Fibroblast of lung (primary cell): ENCODE results near the gene MATN1. TPM values are rescaled to one million over a fixed set of nuclear protein-coding genes. Genes with fewer than 3 reads are reported as not detected.

Experiments used
- DNase-seq, 2 donors: peaks; one replicate each; pipeline versions ENCODE4 v3.0.0 to v3.0.0-alpha.2; 2010; ENCODE audit warnings: low read depth in 2 of 2
- H2AFZ ChIP-seq: 2 replicates; pipeline ENCODE4 v1.5.1; 2012; ENCODE audit warnings: low read length, control low read depth, inconsistent platforms
- H3K27ac ChIP-seq: 2 replicates; pipeline ENCODE4 v1.5.1; 2011; ENCODE audit warnings: low read length, control low read depth; ENCODE audit not compliant: insufficient read depth
- H3K27me3 ChIP-seq: 2 replicates; pipeline ENCODE4 v1.5.1; 2011; ENCODE audit warnings: mild to moderate bottlenecking, low read length; ENCODE audit not compliant: control insufficient read depth, insufficient read depth
- H3K36me3 ChIP-seq: 2 replicates; pipeline ENCODE4 v1.5.1; 2011; ENCODE audit warnings: low read length; ENCODE audit not compliant: control insufficient read depth, insufficient read depth
- H3K4me1 ChIP-seq: 2 replicates; pipeline ENCODE4 v1.5.1; 2011; ENCODE audit warnings: low read length; ENCODE audit not compliant: control insufficient read depth, insufficient read depth; ENCODE audit errors: extremely low read depth
- H3K4me2 ChIP-seq: 2 replicates; pipeline ENCODE4 v1.5.1; 2011; ENCODE audit warnings: low read length, control low read depth; ENCODE audit not compliant: insufficient read depth; ENCODE audit errors: extremely low read depth
- H3K4me3 ChIP-seq, 4 experiments: fragments of 200-600 bp in 1 of 4; sonication (generic) in 1 of 4; replicated peaks in 1 of 4; 2 replicates each; pipeline ENCODE4 v1.5.1; 2011 to 2016; ENCODE audit warnings: low read length in 4 of 4, low read depth in 3 of 4, mild to moderate bottlenecking in 3 of 4, control low read depth in 2 of 4, inconsistent platforms in 1 of 4, mixed read lengths in 1 of 4; ENCODE audit not compliant: insufficient read depth in 1 of 4; ENCODE audit errors: control extremely low read depth in 1 of 4
- H3K79me2 ChIP-seq: 2 replicates; pipeline ENCODE4 v1.5.1; 2012; ENCODE audit warnings: mild to moderate bottlenecking, low read length, inconsistent platforms; ENCODE audit not compliant: control insufficient read depth, insufficient read depth
- H3K9ac ChIP-seq: 2 replicates; pipeline ENCODE4 v1.5.1; 2011; ENCODE audit warnings: mild to moderate bottlenecking, low read length, control low read depth; ENCODE audit not compliant: insufficient read depth
- H3K9me3 ChIP-seq: 2 replicates; pipeline ENCODE4 v1.5.1; 2012; ENCODE audit warnings: low read depth, low read length; ENCODE audit not compliant: control insufficient read depth, insufficient read depth
- H4K20me1 ChIP-seq: 2 replicates; pipeline ENCODE4 v1.5.1; 2011; ENCODE audit warnings: low read length; ENCODE audit not compliant: control insufficient read depth, insufficient read depth; ENCODE audit errors: extremely low read depth
- CTCF ChIP-seq, 2 donors: IDR thresholded peaks in 1 of 2; conservative IDR thresholded peaks in 1 of 2; 1 replicate in 1 of 2; 2 replicates in 1 of 2; pipeline ENCODE4 v1.5.1; 2011 to 2012; ENCODE audit warnings: low read length in 2 of 2, control low read depth in 1 of 2, inconsistent platforms in 1 of 2, low read depth in 1 of 2, mild to moderate bottlenecking in 1 of 2
- EZH2 ChIP-seq: IDR thresholded peaks from 2 replicates; pipeline ENCODE4 v1.5.1; 2012; ENCODE audit warnings: low read length, control low read depth, mild to moderate bottlenecking; ENCODE audit errors: missing control alignments
- polyA plus RNA-seq, 2 donors: library from polyadenylated mRNA; depleted of rRNA in 1 of 2; stranded (reverse) in 1 of 2; unstranded in 1 of 2; fragments of >200 nt; gene quantifications; 2 replicates each; pipeline ENCODE4 v1.2.1, GENCODE V29; 2011 to 2012; ENCODE audit warnings: missing spikeins in 1 of 2
- total RNA-seq: library from RNA; depleted of rRNA; stranded (reverse); fragments of >200 nt; gene quantifications from 2 replicates; pipeline ENCODE4 v1.2.1, GENCODE V29; 2014

Gene MATN1
- total and polyA plus RNA-seq, 2 donors (not counting 1 experiment from before 2014, with no cell fraction given): not detected

GRCh38 chr1:30666756-30667273 is 56.6 kb downstream of the MATN1 start:
- Histone ChIP-seq H3K4me1 (peaks cover 4% of the 10 kb centered on the region), H3K27ac (no peak overlapping the region), H3K27me3 (no peaks in the 10 kb centered on the region), H3K36me3 (no peaks in the 10 kb centered on the region), H3K9ac (no peak overlapping the region), H3K79me2 (no peaks in the 10 kb centered on the region), H2AFZ (no peak overlapping the region), H3K9me3 (no peaks in the 10 kb centered on the region), H4K20me1 (no peaks in the 10 kb centered on the region), H3K4me2 (no peak overlapping the region), H3K4me3 (no peak overlapping the region)
- no peak for TF ChIP-seq CTCF (conservative IDR thresholded peaks at IDR 0.05 in 1 of 2, IDR thresholded peaks at IDR 0.05 in 1 of 2; ENCODE audit: low read depth in 1 of 2, low read length in 2 of 2)
- TF ChIP-seq EZH2: no peak
- no peak for DNase-seq

GRCh38 chr1:30665216-30666010 is 58.0 kb downstream of the MATN1 start:
- TF ChIP-seq CTCF (conservative IDR thresholded peaks at IDR 0.05 in 1 of 2, IDR thresholded peaks at IDR 0.05 in 1 of 2; ENCODE audit: low read depth in 1 of 2, low read length in 2 of 2) (no peak), EZH2 (no peak)
- Histone ChIP-seq H3K4me2 (no peak overlapping the region), H3K9ac (no peak overlapping the region), H3K79me2 (no peaks in the 10 kb centered on the region), H2AFZ (no peak overlapping the region), H3K9me3 (no peaks in the 10 kb centered on the region), H4K20me1 (no peaks in the 10 kb centered on the region), H3K4me3 (no peak overlapping the region), H3K36me3 (no peaks in the 10 kb centered on the region), H3K27me3 (no peaks in the 10 kb centered on the region), H3K4me1 (peaks cover 1% of the 10 kb centered on the region), H3K27ac (no peak overlapping the region)
- DNase-seq: no peak

DNA sequence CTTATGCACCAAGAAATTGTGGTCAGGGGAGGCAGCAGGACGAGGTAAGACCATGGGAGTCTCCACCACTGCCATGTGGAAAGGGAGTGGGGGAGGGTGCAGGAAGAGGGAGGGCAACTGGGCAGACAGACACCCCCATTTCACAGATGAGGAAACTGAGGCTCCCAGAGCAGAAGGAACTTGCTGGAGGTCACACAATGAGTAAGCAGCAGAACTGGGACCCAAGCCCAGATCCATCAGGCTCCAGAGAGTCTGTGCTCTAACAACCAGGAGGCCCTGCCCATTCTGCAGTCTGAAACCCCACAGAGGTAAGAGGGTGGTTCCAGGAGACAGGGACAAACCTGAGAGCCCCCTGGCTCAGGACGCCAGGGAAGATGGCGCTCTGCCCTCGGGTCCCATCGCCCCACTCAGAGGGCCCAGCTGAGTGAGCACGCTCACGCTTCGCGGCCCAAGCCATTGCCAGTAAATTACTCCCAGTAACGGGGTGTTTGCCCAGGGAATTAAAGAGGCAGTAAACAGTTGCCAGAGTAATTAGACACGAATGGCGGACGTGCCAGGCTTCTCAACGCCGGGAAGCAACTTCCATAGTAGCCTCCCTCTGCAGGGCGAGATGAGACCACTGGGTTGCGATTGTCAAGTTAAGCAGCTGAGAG is 59.2 kb downstream of the MATN1 start:
- Histone ChIP-seq H3K27me3 (no peaks in the 10 kb centered on the region), H3K9ac (no peak overlapping the region), H3K4me3 (no peak overlapping the region), H3K36me3 (no peaks in the 10 kb centered on the region), H3K4me1 (no peaks in the 10 kb centered on the region), H3K9me3 (no peaks in the 10 kb centered on the region), H4K20me1 (no peaks in the 10 kb centered on the region), H2AFZ (no peak overlapping the region), H3K4me2 (no peak overlapping the region), H3K79me2 (no peaks in the 10 kb centered on the region), H3K27ac (no peak overlapping the region)
- DNase-seq: no peak
- no peak for TF ChIP-seq EZH2
- no peak for TF ChIP-seq CTCF (conservative IDR thresholded peaks at IDR 0.05 in 1 of 2, IDR thresholded peaks at IDR 0.05 in 1 of 2; ENCODE audit: low read depth in 1 of 2, low read length in 2 of 2)
